SHP77 treated with DMSO at 0.1 percent for 48 hours (cell line): Measurements from ENCODE around the gene B3GALT6.

ENCODE experiments used
- DNase-seq: peaks from one replicate; lab custom pipeline; 2025; lab: John Stamatoyannopoulos, UW

Gene B3GALT6

GRCh38 chr1:1202831-1203560, 29.0 kb upstream of the B3GALT6 start:
- no peak for DNase-seq

DNA sequence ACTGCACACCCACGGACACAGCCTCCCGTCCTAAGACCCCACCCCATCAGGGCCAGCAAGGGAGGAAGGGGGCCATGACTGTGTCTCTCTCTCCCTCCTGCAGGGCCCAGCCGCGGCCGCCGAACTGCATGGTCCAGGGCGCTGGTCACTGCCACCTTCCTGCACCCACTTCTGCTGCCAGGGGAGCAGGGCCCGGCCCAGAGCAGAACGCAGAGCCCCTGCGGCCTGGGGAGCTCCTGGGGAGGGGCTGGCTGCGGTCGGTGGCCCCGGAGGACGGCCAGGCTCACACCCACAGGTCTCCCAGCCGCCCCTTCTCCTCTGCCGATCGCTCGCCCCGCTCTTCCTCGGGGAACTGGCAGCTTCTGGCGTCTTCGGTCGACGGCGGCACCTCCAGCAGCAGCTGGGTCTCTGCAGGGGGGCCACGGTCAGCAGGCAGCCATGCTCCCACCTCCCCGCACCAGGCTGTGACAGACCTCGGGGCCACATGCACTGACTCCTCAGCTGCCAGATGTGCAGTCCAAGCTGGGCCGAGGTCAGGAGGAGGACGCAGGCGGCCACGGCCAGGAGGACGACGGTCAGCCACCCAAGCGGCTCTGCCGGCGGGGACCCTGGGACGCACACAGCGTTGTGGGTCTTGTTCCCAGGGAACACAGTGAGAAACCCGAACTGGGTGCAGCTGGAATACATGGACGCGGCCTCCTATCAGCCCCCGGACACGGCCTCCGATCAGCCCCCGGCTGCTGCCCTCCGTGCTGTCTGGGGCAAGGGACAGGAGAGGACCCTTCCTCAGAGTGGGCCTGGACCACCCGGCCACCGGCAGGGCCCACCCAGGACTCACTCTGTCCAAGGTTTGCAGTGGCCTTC, 28.2 kb upstream of the B3GALT6 start:
- DNase-seq = no peak

DNA sequence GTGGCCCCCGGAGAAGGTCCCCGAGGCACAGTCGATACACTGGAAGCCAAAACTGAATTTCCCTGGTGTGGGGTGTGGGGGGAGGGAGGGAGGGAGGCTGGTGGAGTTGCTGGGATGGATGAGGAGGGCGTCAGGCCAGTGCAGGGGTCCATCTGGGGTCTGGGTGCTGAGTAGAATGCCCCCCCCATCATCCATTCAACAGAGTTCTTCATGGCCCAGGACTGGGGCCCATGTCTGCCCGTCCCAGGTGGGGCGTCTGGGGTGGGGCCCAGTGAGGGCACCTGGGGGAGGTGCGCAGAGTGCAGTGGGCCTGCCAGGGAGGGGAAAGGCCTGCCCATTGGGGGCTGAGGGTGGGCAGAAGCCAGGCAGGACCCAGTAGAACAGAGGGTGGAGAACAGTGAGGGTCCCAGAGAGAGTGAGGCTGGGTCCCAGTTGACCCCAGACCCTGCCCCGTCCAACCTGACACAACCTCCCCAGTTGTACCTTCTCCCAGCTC, 27.6 kb upstream of the B3GALT6 start:
- DNase-seq = no peak

- DNase-seq = no peak
Observed at GRCh38 chr1:1204998-1205768, 26.9 kb upstream of the B3GALT6 start.

- DNase-seq = no peak
Observed at GRCh38 chr1:1205769-1206375, 26.2 kb upstream of the B3GALT6 start.

- no peak for DNase-seq
Observed at GRCh38 chr1:1206376-1206965, 25.6 kb upstream of the B3GALT6 start, which contains the start of gene TNFRSF18. Gene TNFRSF18 (minus strand): TSS chr1:1206592. CDS start chr1:1206571, 21 bp downstream.

- DNase-seq = no peak
Observed at GRCh38 chr1:1206966-1207531, 25.0 kb upstream of the B3GALT6 start.

DNA sequence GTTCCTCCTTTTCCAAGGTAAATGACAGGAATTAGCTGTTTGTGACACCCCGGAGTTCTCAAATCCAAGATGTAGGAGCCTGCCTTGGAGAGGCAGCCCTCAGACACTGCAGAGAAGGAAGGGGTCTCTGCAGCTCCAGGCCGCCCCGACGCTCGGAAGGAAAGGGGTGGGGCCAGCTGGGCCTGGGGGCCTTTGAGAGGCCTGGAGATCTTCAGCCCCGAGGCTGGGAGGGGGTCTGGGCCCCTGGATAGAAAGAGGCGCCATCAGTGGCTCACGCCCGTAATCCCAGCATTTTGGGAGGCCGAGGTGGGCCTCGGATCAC, 24.5 kb upstream of the B3GALT6 start:
- DNase-seq = no peak

DNA sequence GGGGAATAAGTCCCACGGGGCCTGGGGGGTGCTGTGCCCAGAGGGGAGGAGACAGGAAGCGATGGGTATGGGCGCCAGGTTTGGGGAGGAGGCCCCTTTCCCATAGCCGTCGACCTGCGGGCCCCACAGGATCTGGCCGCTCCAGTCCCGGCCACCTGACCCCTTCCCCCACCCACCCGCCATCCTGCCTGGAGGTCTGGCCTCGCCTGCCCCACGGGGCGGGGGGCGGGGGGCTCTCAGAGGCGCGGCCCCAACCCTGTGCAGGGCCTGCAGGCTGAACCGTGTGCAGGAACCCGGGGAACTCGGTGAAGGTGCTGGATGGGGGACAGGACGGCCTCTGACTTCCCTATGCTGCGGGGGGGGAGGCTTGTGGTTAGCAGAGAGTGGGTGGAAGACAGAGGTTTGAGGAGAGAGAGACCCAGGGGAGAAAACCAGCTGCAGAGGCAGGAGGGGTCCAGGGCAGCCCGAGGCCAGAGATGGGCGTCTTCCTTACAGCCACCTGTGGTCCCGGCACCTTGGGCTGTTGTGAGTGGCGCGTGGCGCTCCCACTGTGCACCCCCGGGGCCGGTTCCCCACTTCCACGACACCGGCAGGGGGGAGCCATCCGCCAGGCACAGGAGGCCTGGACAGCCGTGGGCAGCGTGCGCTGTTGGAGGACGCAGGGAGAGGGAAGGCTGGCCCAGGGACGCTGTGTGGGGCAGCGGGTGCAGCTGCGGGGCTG, 23.2 kb upstream of the B3GALT6 start:
- DNase-seq = no peak

GRCh38 chr1:1210726-1211540, 21.1 kb upstream of the B3GALT6 start:
- no peak for DNase-seq

DNA sequence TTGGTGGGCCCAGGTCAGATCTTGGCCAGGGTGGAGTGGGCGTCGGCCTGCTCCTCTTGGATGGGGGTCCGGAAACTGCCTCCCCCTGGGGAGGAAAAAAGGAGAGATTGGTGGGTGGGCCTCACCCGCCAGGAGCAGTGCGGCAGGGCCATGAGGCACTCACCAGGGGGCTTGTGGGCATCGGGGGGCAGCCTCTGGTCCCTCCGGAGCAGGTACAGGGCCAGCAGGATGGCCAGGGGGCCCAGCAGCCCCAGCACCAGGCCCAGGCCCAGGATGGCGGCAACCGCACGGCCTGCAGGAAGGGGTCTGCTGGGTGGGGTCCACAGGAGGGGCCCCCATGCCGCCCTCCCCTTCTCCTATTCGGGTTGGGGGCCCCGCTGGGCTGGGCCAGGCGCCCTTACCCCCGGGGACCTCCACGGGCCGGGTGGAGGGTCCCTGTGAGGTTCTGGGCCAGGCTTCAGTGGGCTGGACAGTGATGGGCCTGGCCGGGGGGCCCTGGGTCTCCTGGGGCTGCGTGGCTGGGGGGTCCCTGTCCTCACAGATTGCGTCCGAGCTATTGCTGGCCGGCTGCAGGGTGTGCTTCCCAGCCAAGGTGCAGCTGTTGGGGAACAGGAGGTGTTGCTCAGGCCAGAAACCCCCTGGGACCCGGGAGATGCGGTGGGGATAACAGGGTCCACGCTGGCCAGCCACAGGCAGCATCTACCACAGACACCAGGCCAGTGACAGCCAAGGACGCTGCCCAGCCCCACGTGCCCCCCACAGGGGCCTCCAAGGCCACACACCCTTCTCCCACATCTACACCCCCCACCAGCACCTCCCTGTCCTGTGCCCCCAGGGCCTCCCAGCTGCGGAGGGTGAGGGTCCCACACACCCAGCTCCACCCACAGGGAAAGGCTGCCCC, 20.2 kb upstream of the B3GALT6 start:
- no peak for DNase-seq

DNA sequence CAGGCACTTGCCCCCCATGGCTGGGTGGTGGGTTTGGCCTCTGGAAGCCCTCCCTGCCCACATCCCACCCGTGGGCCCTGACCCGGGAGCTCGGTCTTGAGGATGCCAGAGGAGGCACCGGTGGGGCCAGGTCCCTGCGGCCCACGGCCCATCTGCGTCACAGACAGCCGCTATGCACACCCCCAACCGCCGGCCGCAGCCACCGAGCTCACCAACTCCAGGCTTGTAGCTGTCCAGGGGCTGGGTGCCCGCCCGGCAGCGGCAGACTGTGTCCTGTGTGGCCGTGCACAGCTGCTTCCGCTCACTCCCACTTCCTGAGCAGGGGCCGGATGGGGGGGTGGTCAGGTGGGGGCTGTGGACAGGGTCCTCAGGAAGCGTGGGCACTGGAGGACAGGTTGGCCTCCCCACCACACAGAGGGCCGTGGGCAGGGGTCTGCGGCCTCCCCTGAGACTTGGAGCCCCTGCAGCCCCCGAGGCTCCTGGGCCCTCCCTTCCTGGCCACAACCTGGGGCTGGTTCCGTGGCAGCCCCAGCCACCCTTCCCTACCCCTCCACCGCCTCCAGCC, 19.2 kb upstream of the B3GALT6 start:
- no peak for DNase-seq

- no peak for DNase-seq
Observed at GRCh38 chr1:1213345-1214265, 18.4 kb upstream of the B3GALT6 start, which contains the start of gene TNFRSF4. Gene TNFRSF4 (minus strand): TSS chr1:1214153. CDS start chr1:1214127, 26 bp downstream.

DNA sequence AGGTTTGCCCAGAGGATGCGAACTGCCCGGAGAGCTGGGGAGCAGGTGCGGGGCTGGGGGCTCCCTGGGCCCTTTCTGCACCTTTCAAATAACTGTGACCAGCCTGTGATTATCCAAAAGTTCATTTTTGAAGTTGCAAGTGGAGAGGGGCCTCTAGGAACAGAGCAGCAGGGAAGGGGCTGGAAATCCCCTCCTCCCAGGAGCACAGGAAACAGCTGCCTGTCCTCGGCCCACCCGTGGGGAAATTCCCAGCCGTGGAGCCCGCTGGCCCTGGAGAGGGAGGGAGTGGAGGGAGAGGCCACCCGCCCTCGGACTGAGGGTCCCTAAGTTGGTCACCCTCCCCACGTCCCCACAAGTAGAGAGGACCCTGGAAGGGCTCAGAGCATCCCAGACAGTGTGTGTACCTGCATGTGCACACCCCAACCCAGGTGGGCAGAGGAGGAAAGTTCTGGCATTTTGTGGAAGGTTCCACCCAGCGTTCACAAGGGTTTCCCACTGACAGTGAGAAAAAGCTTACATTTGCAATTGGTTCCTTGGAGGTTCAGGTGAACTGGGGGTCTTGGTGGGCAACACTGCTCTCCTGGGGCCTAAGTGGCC, 16.9 kb upstream of the B3GALT6 start:
- no peak for DNase-seq

GRCh38 chr1:1215881-1216605, 16.0 kb upstream of the B3GALT6 start:
- DNase-seq = no peak
